Measurements from ENCODE around the gene ARHGAP15. TPM values are rescaled to one million over a fixed set of nuclear protein-coding genes. Genes with fewer than 3 reads are reported as not detected.

Gene ARHGAP15
- total and polyA plus RNA-seq, 2 donors from 2014 or later = 5.7 to 23.1 TPM

DNA sequence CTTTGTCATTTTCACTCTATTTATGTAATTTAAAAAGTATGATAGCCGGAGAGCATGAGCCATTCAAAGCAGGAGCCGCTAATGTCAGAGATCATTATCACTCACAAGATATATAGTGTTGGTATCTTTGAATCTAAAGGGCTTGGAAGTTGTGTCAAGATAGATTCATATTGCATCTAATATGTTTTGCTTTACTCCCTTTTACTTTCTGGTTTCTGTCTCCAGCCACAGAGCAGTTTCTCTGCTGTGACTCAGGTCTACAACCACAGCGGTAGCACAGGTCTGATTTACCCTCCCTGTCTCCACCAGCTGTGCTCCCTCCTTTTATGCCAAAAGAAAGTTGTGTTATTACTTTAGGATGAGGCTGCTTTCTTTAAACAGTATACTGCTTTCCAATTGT is 424.0 kb downstream of the ARHGAP15 start:
- Histone ChIP-seq H3K27me3 (ENCODE audit: control insufficient read depth, insufficient read depth, low read length) (no peaks in the 10 kb centered on the region), H3K4me1 (ENCODE audit: control insufficient read depth in 2 of 3, insufficient read depth in 2 of 3, low read depth in 1 of 3, low read length in 3 of 3) (no peaks in the 10 kb centered on the region), H3K9me3 (ENCODE audit: control insufficient read depth in 2 of 3, insufficient read depth in 1 of 3, low read length in 3 of 3) (no peaks in the 10 kb centered on the region), H3K36me3 (ENCODE audit: control insufficient read depth in 2 of 3, insufficient read depth in 3 of 3, low read length in 3 of 3) (no peaks in the 10 kb centered on the region), H3K27ac (ENCODE audit: low read depth in 2 of 2, low read length in 2 of 2) (no peak overlapping the region), H3K9ac (ENCODE audit: low read length in 3 of 3) (no peak overlapping the region), H3K4me3 (ENCODE audit: low read length in 3 of 3) (no peak overlapping the region)
- no peak for DNase-seq
- intact Hi-C loops (cut with DNase I) = no loop called here
- no peak for FAIRE-seq
- TF ChIP-seq, protein P1, sequence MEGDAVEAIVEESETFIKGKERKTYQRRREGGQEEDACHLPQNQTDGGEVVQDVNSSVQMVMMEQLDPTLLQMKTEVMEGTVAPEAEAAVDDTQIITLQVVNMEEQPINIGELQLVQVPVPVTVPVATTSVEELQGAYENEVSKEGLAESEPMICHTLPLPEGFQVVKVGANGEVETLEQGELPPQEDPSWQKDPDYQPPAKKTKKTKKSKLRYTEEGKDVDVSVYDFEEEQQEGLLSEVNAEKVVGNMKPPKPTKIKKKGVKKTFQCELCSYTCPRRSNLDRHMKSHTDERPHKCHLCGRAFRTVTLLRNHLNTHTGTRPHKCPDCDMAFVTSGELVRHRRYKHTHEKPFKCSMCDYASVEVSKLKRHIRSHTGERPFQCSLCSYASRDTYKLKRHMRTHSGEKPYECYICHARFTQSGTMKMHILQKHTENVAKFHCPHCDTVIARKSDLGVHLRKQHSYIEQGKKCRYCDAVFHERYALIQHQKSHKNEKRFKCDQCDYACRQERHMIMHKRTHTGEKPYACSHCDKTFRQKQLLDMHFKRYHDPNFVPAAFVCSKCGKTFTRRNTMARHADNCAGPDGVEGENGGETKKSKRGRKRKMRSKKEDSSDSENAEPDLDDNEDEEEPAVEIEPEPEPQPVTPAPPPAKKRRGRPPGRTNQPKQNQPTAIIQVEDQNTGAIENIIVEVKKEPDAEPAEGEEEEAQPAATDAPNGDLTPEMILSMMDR (IDR thresholded peaks at IDR 0.05; ENCODE audit: borderline replicate concordance, extremely low read depth, insufficient read depth) = no peak

DNA sequence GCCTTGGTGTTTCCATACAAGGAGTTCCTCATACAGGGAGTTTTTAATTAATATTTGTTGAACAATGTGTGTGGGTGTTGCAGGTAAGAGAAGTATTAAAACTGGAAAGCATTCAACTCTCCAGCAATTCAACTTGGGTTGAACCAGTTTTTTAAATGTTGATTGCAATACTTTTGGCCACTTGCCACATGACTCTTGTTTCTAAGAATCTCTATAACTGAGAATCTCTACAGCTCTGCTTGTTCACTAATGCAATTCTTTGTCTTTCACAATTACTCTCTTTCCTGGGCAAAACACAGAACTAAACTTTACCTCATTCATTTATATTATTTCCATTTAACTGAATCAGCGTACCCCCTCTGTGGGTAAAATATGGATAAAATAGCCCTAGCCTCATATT is 429.4 kb downstream of the ARHGAP15 start:
- intact Hi-C loops (cut with DNase I) = no loop called here
- H3K4me3 ChIP-seq (ENCODE audit: low read length in 3 of 3) = no peak overlapping the region
- FAIRE-seq (no peak), DNase-seq (peak in 1 of 5 donors; percentile 31)
- H3K27ac ChIP-seq (ENCODE audit: low read depth in 2 of 2, low read length in 2 of 2) = no peak overlapping the region
- no peaks in the 10 kb centered on the region for H3K27me3 ChIP-seq (ENCODE audit: control insufficient read depth, insufficient read depth, low read length)
- no peak overlapping the region for H3K9ac ChIP-seq (ENCODE audit: low read length in 3 of 3)
- TF ChIP-seq, protein P1 (IDR thresholded peaks at IDR 0.05; ENCODE audit: borderline replicate concordance, extremely low read depth, insufficient read depth) = no peak
- H3K9me3 ChIP-seq (ENCODE audit: control insufficient read depth in 2 of 3, insufficient read depth in 1 of 3, low read length in 3 of 3) = no peaks in the 10 kb centered on the region
- H3K4me1 ChIP-seq (ENCODE audit: control insufficient read depth in 2 of 3, insufficient read depth in 2 of 3, low read depth in 1 of 3, low read length in 3 of 3) = peaks cover 0 to 2% (median 0%) of the 10 kb centered on the region in 3 donors
- no peaks in the 10 kb centered on the region for H3K36me3 ChIP-seq (ENCODE audit: control insufficient read depth in 2 of 3, insufficient read depth in 3 of 3, low read length in 3 of 3)

DNA sequence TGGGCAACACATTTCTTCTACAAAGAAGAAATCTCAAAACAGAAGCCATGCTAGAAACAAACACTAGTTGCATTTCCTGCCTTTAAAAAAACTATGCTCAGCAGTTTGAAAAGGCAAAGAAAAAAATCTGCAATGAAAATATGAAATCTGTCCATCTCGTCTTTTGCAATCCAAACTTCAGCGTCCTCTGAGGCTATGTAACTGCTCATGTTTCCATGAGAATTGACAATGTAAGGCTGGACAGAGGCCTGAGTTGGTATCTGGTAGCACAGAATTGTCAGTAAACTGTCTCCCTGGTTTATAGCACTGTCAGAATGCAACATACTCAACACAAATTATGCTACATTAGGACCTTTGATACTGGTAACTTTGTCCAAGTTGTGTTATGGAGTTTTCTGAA is 429.9 kb downstream of the ARHGAP15 start:
- H3K4me3 ChIP-seq (ENCODE audit: low read length in 3 of 3) = no peak overlapping the region
- H3K27ac ChIP-seq (ENCODE audit: low read depth in 2 of 2, low read length in 2 of 2) = no peak overlapping the region
- no peak overlapping the region for H3K9ac ChIP-seq (ENCODE audit: low read length in 3 of 3)
- H3K9me3 ChIP-seq (ENCODE audit: control insufficient read depth in 2 of 3, insufficient read depth in 1 of 3, low read length in 3 of 3) = no peaks in the 10 kb centered on the region
- DNase-seq (no peak), FAIRE-seq (no peak)
- peaks cover 0 to 2% (median 0%) of the 10 kb centered on the region in 3 donors for H3K4me1 ChIP-seq (ENCODE audit: control insufficient read depth in 2 of 3, insufficient read depth in 2 of 3, low read depth in 1 of 3, low read length in 3 of 3)
- intact Hi-C loops (cut with DNase I) = no loop called here
- TF ChIP-seq, protein P1 (IDR thresholded peaks at IDR 0.05; ENCODE audit: borderline replicate concordance, extremely low read depth, insufficient read depth) = no peak
- H3K36me3 ChIP-seq (ENCODE audit: control insufficient read depth in 2 of 3, insufficient read depth in 3 of 3, low read length in 3 of 3) = no peaks in the 10 kb centered on the region
- H3K27me3 ChIP-seq (ENCODE audit: control insufficient read depth, insufficient read depth, low read length) = no peaks in the 10 kb centered on the region

DNA sequence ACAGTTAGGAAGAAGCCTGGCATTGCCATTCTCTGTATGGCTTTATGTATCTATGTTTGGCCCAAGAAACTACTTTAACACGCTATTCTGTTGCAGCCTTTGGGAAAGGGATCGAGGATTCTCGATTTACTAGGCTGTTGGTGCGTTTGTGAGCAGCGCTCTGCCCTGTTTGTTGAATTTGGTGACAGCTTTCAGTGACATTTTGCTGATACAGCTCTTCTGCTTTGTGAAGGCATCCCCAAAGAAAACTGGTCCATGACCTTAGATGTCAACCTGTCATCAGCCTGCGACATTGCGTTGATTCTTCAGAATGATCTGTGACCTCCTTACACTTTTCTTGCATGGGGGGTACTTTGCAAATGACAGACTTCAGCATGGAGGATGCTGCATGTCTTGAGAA is 431.5 kb downstream of the ARHGAP15 start:
- Histone ChIP-seq H3K4me3 (ENCODE audit: low read length in 3 of 3) (no peak overlapping the region), H3K27me3 (ENCODE audit: control insufficient read depth, insufficient read depth, low read length) (no peaks in the 10 kb centered on the region), H3K4me1 (ENCODE audit: control insufficient read depth in 2 of 3, insufficient read depth in 2 of 3, low read depth in 1 of 3, low read length in 3 of 3) (peaks cover 0 to 2% (median 0%) of the 10 kb centered on the region in 3 donors), H3K9ac (ENCODE audit: low read length in 3 of 3) (no peak overlapping the region), H3K9me3 (ENCODE audit: control insufficient read depth in 2 of 3, insufficient read depth in 1 of 3, low read length in 3 of 3) (no peaks in the 10 kb centered on the region), H3K36me3 (ENCODE audit: control insufficient read depth in 2 of 3, insufficient read depth in 3 of 3, low read length in 3 of 3) (no peaks in the 10 kb centered on the region), H3K27ac (ENCODE audit: low read depth in 2 of 2, low read length in 2 of 2) (no peak overlapping the region)
- intact Hi-C loops (cut with DNase I) = no loop called here
- DNase-seq = no peak
- TF ChIP-seq, protein P1 (IDR thresholded peaks at IDR 0.05; ENCODE audit: borderline replicate concordance, extremely low read depth, insufficient read depth) = no peak
- FAIRE-seq = no peak

All from kidney (tissue), 14 donors.